SK-N-SH (cell line): ENCODE data around the gene OLFM4. TPM values are rescaled to one million over a fixed set of nuclear protein-coding genes. Genes with fewer than 3 reads are reported as not detected.

Source experiments
- CTCF ChIA-PET: fragments of 300-600, 350-600 bp; formaldehyde crosslinking; extraction: SDS; loops from one replicate; lab custom pipeline; 2021; lab: Yijun Ruan, JAX
- POLR2A ChIA-PET: fragments of 350-600 bp; sonication (Branson Sonifier 250); formaldehyde crosslinking; extraction: SDS; loops from one replicate; lab custom pipeline; 2020; ENCODE audit warnings: antibody characterized with exemption, inconsistent platforms; lab: Yijun Ruan, JAX
- DNase-seq: peaks from one replicate; pipeline ENCODE4 v3.0.0; 2012
- H2AFZ ChIP-seq: fragments of 200-600 bp; sonication (generic); 2 replicates; pipeline ENCODE4 v1.8.1; 2016; ENCODE audit warnings: antibody characterized with exemption, mild to moderate bottlenecking, low read depth
- H3F3A ChIP-seq: fragments of 200-600 bp; sonication (generic); replicated peaks from 2 replicates; pipeline ENCODE3; 2016; ENCODE audit warnings: antibody characterized with exemption, mild to moderate bottlenecking; ENCODE audit not compliant: insufficient read depth
- H3K27ac ChIP-seq, 2 experiments: fragments of 200-500 bp in 1 of 2; fragments of 200-600 bp in 1 of 2; sonication (Bioruptor generic) in 1 of 2; sonication (generic), shearing (Covaris generic) in 1 of 2; 2 replicates each; pipeline versions ENCODE4 v1.5.1 to v1.6.1; 2014 to 2016; ENCODE audit warnings: low read depth in 2 of 2, inconsistent platforms in 1 of 2, low read length in 1 of 2, mild to moderate bottlenecking in 1 of 2, mixed read lengths in 1 of 2
- H3K27me3 ChIP-seq: fragments of 200-600 bp; sonication (generic), shearing (Covaris generic); 2 replicates; pipeline ENCODE4 v1.6.1; 2016; ENCODE audit warnings: mixed run types; ENCODE audit not compliant: insufficient read depth
- H3K36me3 ChIP-seq, 2 experiments: fragments of 200-500 bp in 1 of 2; fragments of 200-600 bp in 1 of 2; sonication (Bioruptor generic) in 1 of 2; sonication (generic) in 1 of 2; replicated peaks in 1 of 2; 2 replicates each; pipeline versions ENCODE3 to v1.5.1; 2014 to 2016; ENCODE audit warnings: low read length in 1 of 2, mild to moderate bottlenecking in 1 of 2; ENCODE audit not compliant: insufficient read depth in 2 of 2, control insufficient read depth in 1 of 2
- H3K4me1 ChIP-seq, 2 experiments: fragments of 200-500 bp in 1 of 2; fragments of 200-600 bp in 1 of 2; sonication (Bioruptor generic) in 1 of 2; sonication (generic), shearing (Covaris generic) in 1 of 2; 2 replicates each; pipeline versions ENCODE4 v1.5.1 to v1.6.1; 2014 to 2016; ENCODE audit warnings: low read depth in 1 of 2, low read length in 1 of 2, mixed run types in 1 of 2; ENCODE audit not compliant: insufficient read depth in 2 of 2, control insufficient read depth in 1 of 2
- H3K4me2 ChIP-seq: fragments of 200-600 bp; sonication (generic), shearing (Covaris generic); 2 replicates; pipeline ENCODE4 v1.6.1; 2017; ENCODE audit warnings: mixed run types
- H3K4me3 ChIP-seq, 2 experiments: fragments of 200-500 bp in 1 of 2; fragments of 200-600 bp in 1 of 2; sonication (Bioruptor generic) in 1 of 2; sonication (generic), shearing (Covaris generic) in 1 of 2; 2 replicates each; pipeline versions ENCODE4 v1.5.1 to v1.8.1; 2014 to 2016; ENCODE audit warnings: low read depth in 2 of 2, inconsistent platforms in 1 of 2, low read length in 1 of 2, mild to moderate bottlenecking in 1 of 2, mixed read lengths in 1 of 2, moderate library complexity in 1 of 2
- H3K79me2 ChIP-seq: fragments of 200-600 bp; sonication (generic); 2 replicates; pipeline ENCODE4 v1.8.1; 2017; ENCODE audit warnings: mild to moderate bottlenecking; ENCODE audit not compliant: insufficient read depth
- H3K9ac ChIP-seq: fragments of 200-600 bp; sonication (generic); 2 replicates; pipeline ENCODE4 v1.6.1; 2017; ENCODE audit warnings: mixed run types
- H3K9me2 ChIP-seq: fragments of 200-600 bp; sonication (generic); 2 replicates; pipeline ENCODE4 v1.6.1; 2017; ENCODE audit warnings: mixed run types
- H3K9me3 ChIP-seq: fragments of 200-600 bp; sonication (generic); 2 replicates; pipeline ENCODE4 v1.6.1; 2017; ENCODE audit warnings: mixed run types, mild to moderate bottlenecking, moderate library complexity
- H4K20me1 ChIP-seq: fragments of 200-600 bp; sonication (generic); 2 replicates; pipeline ENCODE4 v1.6.1; 2017; ENCODE audit warnings: mild to moderate bottlenecking, mixed run types; ENCODE audit not compliant: insufficient read depth
- CHD2 ChIP-seq: fragments of 150-350 bp; IDR thresholded peaks from 2 replicates; pipeline ENCODE4 v1.6.1; 2018; ENCODE audit warnings: low read length; ENCODE audit not compliant: partially characterized antibody
- EP300 ChIP-seq, 2 experiments: IDR thresholded peaks; 2 replicates each; pipeline versions ENCODE4 v1.4.0 to v1.6.1; 2012; ENCODE audit warnings: borderline replicate concordance in 1 of 2, low read depth in 1 of 2, low read length in 1 of 2
- FOSL2 ChIP-seq: IDR thresholded peaks from 2 replicates; pipeline ENCODE4 v1.4.0; 2012; ENCODE audit warnings: low read depth, mild to moderate bottlenecking, moderate library complexity, borderline replicate concordance
- FOXM1 ChIP-seq: IDR thresholded peaks from 2 replicates; pipeline ENCODE4 v1.4.0; 2012; ENCODE audit warnings: low read depth, mild to moderate bottlenecking
- GABPA ChIP-seq: IDR thresholded peaks from 2 replicates; pipeline ENCODE4 v1.4.0; 2012; ENCODE audit warnings: low read depth, mild to moderate bottlenecking
- GATA2 ChIP-seq: sonication (generic); formaldehyde crosslinking; IDR thresholded peaks from 2 replicates; pipeline ENCODE4 v1.5.0; 2020; ENCODE audit warnings: mild to moderate bottlenecking, missing genetic modification reagents
- MXI1 ChIP-seq: IDR thresholded peaks from 2 replicates; pipeline ENCODE4 v1.6.1; 2012; ENCODE audit warnings: mild to moderate bottlenecking, low read depth, low read length, improper control_type of control experiment
- NFIC ChIP-seq: IDR thresholded peaks from 2 replicates; pipeline ENCODE4 v1.4.0; 2012; ENCODE audit warnings: borderline replicate concordance
- NRF1 ChIP-seq: IDR thresholded peaks from 2 replicates; pipeline ENCODE4 v1.6.1; 2012; ENCODE audit warnings: low read depth, mild to moderate bottlenecking, low read length
- POLR2AphosphoS5 ChIP-seq: IDR thresholded peaks from 2 replicates; pipeline ENCODE4 v1.6.1; 2012; ENCODE audit warnings: low read depth, low read length
- RCOR1 ChIP-seq: fragments of 150-350 bp; IDR thresholded peaks from 2 replicates; pipeline ENCODE4 v1.6.1; 2017; ENCODE audit warnings: antibody characterized with exemption, low read length
- RFX5 ChIP-seq: IDR thresholded peaks from 2 replicates; pipeline ENCODE4 v1.6.1; 2012; ENCODE audit warnings: mild to moderate bottlenecking, improper control_type of control experiment, low read length
- SIN3A ChIP-seq: IDR thresholded peaks from 2 replicates; pipeline ENCODE4 v1.6.1; 2012; ENCODE audit warnings: low read depth, mild to moderate bottlenecking, low read length, moderate library complexity, borderline replicate concordance
- SMC3 ChIP-seq: IDR thresholded peaks from 2 replicates; pipeline ENCODE4 v1.6.1; 2012; ENCODE audit warnings: low read depth, low read length, improper control_type of control experiment
- TAF1 ChIP-seq: IDR thresholded peaks from 2 replicates; pipeline ENCODE4 v1.6.1; 2012; ENCODE audit warnings: low read depth, mild to moderate bottlenecking, low read length, moderate library complexity, borderline replicate concordance
- TCF12 ChIP-seq: IDR thresholded peaks from 2 replicates; pipeline ENCODE4 v1.4.0; 2012
- YY1 ChIP-seq: IDR thresholded peaks from 2 replicates; pipeline ENCODE4 v1.4.0; 2012; ENCODE audit warnings: low read depth, mild to moderate bottlenecking
- WGBS: methylation state at CpG from one replicate; pipeline ENCODE4 v1.1.6; 2017; ENCODE audit warnings: low lambda C conversion rate; 5-methylcytosine and 5-hydroxymethylcytosine counted together
- polyA plus RNA-seq, 3 experiments: library from polyadenylated mRNA; depleted of rRNA; stranded (reverse); fragments of >200 nt; gene quantifications; 2 replicates each; pipeline ENCODE4 v1.2.3, GENCODE V29; 2012
- TF ChIP-seq, protein P1 (sequence below): fragments of 150-350 bp; IDR thresholded peaks from 2 replicates; pipeline ENCODE4 v1.6.1; 2016; ENCODE audit warnings: mild to moderate bottlenecking, low read depth, low read length
- TF ChIP-seq, protein P2 (sequence below): IDR thresholded peaks from 2 replicates; pipeline ENCODE4 v1.4.0; 2012; ENCODE audit warnings: low read depth, borderline replicate concordance
- TF ChIP-seq, protein P3 (sequence below): IDR thresholded peaks from 2 replicates; pipeline ENCODE4 v1.6.1; 2012; ENCODE audit warnings: mild to moderate bottlenecking, low read depth, low read length, moderate library complexity
- TF ChIP-seq, protein P4 (sequence below): IDR thresholded peaks from 2 replicates; pipeline ENCODE4 v1.4.0; 2012; ENCODE audit warnings: low read depth, borderline replicate concordance

The OLFM4 gene
- polyA plus RNA-seq, 1 of the 3 experiments (the other 2 are of a cell fraction), result not detected

DNA sequence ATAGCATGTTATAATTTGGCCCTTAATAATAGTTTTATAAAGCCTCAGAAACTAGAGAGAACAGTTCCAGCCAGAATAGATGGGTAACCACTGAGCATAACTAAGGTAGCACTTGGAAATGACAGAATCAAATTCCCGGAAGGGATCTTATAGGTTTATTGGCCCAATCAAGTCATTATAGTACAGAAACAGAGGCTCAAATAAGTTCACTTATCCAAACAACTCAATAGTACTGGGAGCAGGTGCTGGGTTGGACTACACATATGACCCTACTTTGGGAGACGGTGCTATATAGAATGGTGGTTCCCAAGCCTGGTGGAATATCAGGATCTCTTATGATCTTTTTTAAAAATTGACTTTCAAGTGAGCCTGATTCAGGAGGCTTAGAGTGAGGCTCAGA lies 32.7 kb upstream of the OLFM4 start (continued):
- TF ChIP-seq MXI1, result no peak
- TF ChIP-seq, protein P1, sequence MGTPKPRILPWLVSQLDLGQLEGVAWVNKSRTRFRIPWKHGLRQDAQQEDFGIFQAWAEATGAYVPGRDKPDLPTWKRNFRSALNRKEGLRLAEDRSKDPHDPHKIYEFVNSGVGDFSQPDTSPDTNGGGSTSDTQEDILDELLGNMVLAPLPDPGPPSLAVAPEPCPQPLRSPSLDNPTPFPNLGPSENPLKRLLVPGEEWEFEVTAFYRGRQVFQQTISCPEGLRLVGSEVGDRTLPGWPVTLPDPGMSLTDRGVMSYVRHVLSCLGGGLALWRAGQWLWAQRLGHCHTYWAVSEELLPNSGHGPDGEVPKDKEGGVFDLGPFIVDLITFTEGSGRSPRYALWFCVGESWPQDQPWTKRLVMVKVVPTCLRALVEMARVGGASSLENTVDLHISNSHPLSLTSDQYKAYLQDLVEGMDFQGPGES, result no peak
- TF ChIP-seq, protein P2, sequence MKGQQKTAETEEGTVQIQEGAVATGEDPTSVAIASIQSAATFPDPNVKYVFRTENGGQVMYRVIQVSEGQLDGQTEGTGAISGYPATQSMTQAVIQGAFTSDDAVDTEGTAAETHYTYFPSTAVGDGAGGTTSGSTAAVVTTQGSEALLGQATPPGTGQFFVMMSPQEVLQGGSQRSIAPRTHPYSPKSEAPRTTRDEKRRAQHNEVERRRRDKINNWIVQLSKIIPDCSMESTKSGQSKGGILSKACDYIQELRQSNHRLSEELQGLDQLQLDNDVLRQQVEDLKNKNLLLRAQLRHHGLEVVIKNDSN, result no peak
- TF ChIP-seq FOSL2, result no peak

DNA sequence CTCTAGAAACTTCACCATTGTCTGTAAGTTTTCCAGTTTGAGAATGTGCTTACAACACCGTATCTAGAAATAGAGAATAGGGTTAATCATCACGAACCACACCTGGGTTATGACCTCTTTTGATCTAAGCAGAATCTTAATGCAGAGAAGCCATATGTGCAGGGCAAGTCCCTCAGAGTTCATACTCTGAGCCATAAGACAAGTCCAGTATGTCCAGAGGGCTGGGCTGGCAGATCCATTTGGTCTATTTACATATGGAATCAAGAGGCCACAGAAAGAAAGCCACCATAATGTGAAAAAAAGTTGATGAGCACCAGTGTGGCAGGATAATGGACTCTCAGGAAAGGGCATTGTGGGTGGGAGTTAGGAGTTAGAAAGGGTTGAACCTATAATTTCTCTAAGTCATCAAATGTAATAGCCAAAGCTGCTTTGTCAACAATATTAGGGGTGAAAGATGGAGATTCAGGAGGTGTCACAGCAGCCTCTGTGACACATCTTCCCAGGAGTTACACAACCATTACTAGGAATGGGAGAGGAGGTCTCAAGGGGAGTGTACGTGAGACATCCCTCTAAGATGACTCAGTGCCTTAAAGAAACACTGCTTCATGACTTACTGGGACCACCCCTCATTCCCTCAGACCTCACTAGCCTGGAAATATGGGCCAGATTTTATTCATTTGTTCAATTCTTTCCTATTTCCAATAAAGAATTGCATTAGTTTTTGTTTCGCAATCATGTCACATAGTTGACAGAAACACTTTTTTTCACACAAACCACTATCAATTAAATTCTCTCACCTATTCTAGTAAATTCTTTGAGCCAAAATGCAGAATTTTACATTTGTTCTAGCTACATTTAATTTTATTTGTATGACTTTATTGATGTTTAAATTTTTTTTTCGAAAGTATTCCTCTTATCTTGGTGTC lies 30.4 kb upstream of the OLFM4 start:
- no peak overlapping the region for H3K4me3 ChIP-seq
- DNase-seq, result no peak
- no peak overlapping the region for H3K27ac ChIP-seq
- no peaks in the 10 kb centered on the region for H3K9me3 ChIP-seq
- no peaks in the 10 kb centered on the region for H3K9me2 ChIP-seq
- 32% methylated on average over 5 of the region's 5 CpGs for WGBS
- H3K79me2 ChIP-seq, result no peaks in the 10 kb centered on the region
- ChIA-PET CTCF (interaction anchor here (1.2 to 2.5 kb wide), 3 partner anchors 30 to 154 kb away, joined by 4 to 12 read pairs (median 10); no protein-coding TSS in a partner anchor), POLR2A (no interaction called here)
- no peaks in the 10 kb centered on the region for H3F3A ChIP-seq
- H4K20me1 ChIP-seq, result no peaks in the 10 kb centered on the region
- TF ChIP-seq SIN3A (no peak), YY1 (no peak), SMC3 (no peak), TAF1 (no peak), GATA2 (CRISPR knock-in tag) (no peak), GABPA (no peak), CHD2 (no peak), EP300 (IDR thresholded peaks at IDR 0.05; ENCODE audit: borderline replicate concordance in 1 of 2, low read depth in 1 of 2, low read length in 1 of 2) (no peak), NRF1 (no peak), TCF12 (no peak), MXI1 (no peak), NFIC (no peak), RFX5 (no peak), POLR2AphosphoS5 (no peak), FOXM1 (no peak), RCOR1 (no peak)
- TF ChIP-seq, protein P3, sequence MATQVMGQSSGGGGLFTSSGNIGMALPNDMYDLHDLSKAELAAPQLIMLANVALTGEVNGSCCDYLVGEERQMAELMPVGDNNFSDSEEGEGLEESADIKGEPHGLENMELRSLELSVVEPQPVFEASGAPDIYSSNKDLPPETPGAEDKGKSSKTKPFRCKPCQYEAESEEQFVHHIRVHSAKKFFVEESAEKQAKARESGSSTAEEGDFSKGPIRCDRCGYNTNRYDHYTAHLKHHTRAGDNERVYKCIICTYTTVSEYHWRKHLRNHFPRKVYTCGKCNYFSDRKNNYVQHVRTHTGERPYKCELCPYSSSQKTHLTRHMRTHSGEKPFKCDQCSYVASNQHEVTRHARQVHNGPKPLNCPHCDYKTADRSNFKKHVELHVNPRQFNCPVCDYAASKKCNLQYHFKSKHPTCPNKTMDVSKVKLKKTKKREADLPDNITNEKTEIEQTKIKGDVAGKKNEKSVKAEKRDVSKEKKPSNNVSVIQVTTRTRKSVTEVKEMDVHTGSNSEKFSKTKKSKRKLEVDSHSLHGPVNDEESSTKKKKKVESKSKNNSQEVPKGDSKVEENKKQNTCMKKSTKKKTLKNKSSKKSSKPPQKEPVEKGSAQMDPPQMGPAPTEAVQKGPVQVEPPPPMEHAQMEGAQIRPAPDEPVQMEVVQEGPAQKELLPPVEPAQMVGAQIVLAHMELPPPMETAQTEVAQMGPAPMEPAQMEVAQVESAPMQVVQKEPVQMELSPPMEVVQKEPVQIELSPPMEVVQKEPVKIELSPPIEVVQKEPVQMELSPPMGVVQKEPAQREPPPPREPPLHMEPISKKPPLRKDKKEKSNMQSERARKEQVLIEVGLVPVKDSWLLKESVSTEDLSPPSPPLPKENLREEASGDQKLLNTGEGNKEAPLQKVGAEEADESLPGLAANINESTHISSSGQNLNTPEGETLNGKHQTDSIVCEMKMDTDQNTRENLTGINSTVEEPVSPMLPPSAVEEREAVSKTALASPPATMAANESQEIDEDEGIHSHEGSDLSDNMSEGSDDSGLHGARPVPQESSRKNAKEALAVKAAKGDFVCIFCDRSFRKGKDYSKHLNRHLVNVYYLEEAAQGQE, result no peak
- TF ChIP-seq, protein P4, sequence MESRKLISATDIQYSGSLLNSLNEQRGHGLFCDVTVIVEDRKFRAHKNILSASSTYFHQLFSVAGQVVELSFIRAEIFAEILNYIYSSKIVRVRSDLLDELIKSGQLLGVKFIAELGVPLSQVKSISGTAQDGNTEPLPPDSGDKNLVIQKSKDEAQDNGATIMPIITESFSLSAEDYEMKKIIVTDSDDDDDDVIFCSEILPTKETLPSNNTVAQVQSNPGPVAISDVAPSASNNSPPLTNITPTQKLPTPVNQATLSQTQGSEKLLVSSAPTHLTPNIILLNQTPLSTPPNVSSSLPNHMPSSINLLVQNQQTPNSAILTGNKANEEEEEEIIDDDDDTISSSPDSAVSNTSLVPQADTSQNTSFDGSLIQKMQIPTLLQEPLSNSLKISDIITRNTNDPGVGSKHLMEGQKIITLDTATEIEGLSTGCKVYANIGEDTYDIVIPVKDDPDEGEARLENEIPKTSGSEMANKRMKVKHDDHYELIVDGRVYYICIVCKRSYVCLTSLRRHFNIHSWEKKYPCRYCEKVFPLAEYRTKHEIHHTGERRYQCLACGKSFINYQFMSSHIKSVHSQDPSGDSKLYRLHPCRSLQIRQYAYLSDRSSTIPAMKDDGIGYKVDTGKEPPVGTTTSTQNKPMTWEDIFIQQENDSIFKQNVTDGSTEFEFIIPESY, result no peak
- H3K36me3 ChIP-seq, result no peaks in the 10 kb centered on the region
- no peak overlapping the region for H2AFZ ChIP-seq
- H3K4me1 ChIP-seq, result peaks cover 0 to 8% of the 10 kb centered on the region in 2 experiments; a peak in 2 of 4 replicates
- H3K9ac ChIP-seq, result no peak overlapping the region
- H3K4me2 ChIP-seq, result no peak overlapping the region
- H3K27me3 ChIP-seq, result no peaks in the 10 kb centered on the region
